Psoas muscle (tissue), 8 donors: ENCODE data around the gene MTMR2. TPM values are rescaled to one million over a fixed set of nuclear protein-coding genes. Genes with fewer than 3 reads are reported as not detected.

Experiments used
- ATAC-seq, 4 donors: fragments of 200-7000 bp; cut with Tn5 transposase; one replicate each; pipeline ENCODE4 v1.9.1; 2020; ENCODE audit warnings: moderate library complexity in 3 of 4, mild to moderate bottlenecking in 2 of 4
- DNase-seq, 2 donors: peaks; one replicate each; pipeline ENCODE4 v3.0.0-alpha.2; 2020
- H3K27ac ChIP-seq: fragments of 200-600 bp; one replicate; pipeline ENCODE4 v1.8.0; 2022
- H3K27me3 ChIP-seq, 3 donors: fragments of 200-600 bp in 1 of 3; one replicate each; pipeline versions ENCODE4 v1.6.1 to v1.8.0; 2013 to 2022; ENCODE audit warnings: low read length in 2 of 3, mild to moderate bottlenecking in 2 of 3, moderate library complexity in 1 of 3; ENCODE audit not compliant: insufficient read depth in 3 of 3
- H3K36me3 ChIP-seq, 2 donors: fragments of 200-600 bp in 1 of 2; one replicate each; pipeline versions ENCODE4 v1.6.1 to v1.8.0; 2013 to 2022; ENCODE audit warnings: low read depth in 1 of 2, mild to moderate bottlenecking in 1 of 2, moderate library complexity in 1 of 2; ENCODE audit not compliant: insufficient read depth in 1 of 2
- H3K4me1 ChIP-seq: fragments of 200-600 bp; one replicate; pipeline ENCODE4 v1.8.0; 2022
- H3K4me3 ChIP-seq: fragments of 200-600 bp; one replicate; pipeline ENCODE4 v1.8.0; 2022; ENCODE audit warnings: mild to moderate bottlenecking
- H3K9me3 ChIP-seq: fragments of 200-600 bp; one replicate; pipeline ENCODE4 v1.8.0; 2022
- WGBS, 3 donors: extraction: QIAGEN DNeasy Blood & Tissue Kit; methylation state at CpG; one replicate each; pipeline versions ENCODE4 v1.1.6 to v1.1.7; 2013; 5-methylcytosine and 5-hydroxymethylcytosine counted together
- intact Hi-C, 2 donors: fragments of 100-400 bp; cut with DNase I; formaldehyde crosslinking; loops; one replicate each; pipeline versions ENCODE4 v1.11.0 to v1.14.2; 2022
- polyA plus RNA-seq, 3 donors: library from polyadenylated mRNA; stranded (reverse); fragments of 200-250 nt; gene quantifications; one replicate each; pipeline ENCODE4 v1.2.3, GENCODE V29; 2013
- total RNA-seq, 4 donors: library from RNA; stranded (reverse); fragmentation: NEBNext Ultra II Directional in 2 of 4; extraction: Animal tissue kit (Norgen Biotek cat#: 25700) in 2 of 4; gene quantifications; one replicate each; pipeline versions ENCODE4 v1.2.1 to v1.2.4, GENCODE V29; 2021 to 2023
- TF ChIP-seq, protein P1 (sequence below): fragments of 200-600 bp; IDR thresholded peaks from one replicate; pipeline ENCODE4 v1.8.0; 2022; ENCODE audit warnings: antibody characterized with exemption
- donor health status: healthy with polysubstance abuse.
- donor health status: DM: no; HTN: no; CAD: no; lungs with moderate emphysema.
- donor health status: Bipolar disorder and iron deficiency.
- donor health status: healthy.
- donor health status: DM: yes; HTN: yes; CAD: no.
- donor health status: DM: no; HTN: no; CAD: no.
- donor health status: DM: no; HTN: no; CAD: no.
- donor health status: DM: yes; HTN: yes; CAD: no.

Gene MTMR2
- total and polyA plus RNA-seq, 7 donors: 5.4 to 9.9 (median 7.7) TPM

DNA sequence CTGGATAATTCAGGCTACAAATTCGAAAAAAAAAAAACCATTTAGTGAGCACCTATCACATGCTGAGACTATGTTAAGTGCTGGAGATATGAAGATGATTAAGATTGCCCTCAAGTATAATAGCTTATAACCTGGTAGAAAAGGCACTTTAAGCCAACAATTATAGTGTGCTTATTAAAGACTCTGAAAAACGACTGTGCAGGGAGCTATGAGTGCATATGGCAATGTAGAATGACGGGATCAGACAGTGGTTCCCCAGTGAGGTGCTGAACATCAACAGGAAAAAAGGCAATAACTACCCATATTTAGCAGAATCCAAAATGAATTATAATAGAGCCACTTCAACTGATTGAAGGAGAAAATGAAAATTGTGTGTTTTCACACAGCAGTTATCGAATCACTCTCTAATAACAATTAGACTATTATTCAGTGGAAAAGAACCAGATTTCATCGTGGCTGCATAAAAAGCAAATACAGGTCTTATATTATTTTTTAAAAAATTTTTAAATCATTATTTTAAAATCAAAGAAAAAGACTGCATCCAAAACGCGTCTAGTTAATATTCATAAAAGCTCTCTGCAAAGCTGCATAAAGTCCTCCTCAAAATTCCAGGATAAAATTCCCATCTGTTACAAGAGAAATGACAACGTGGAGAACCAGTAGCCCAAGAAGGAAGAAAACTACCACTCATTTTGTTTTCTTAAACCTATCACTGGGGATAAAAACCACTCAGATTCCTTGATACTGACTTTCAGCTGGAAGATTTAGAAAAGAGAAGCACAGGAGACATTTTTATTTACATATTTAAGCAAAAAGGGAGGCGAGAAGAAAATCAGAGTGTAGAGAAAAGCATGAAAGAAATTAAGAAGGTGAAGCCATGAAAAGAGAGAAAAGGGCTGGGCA is 1.1 kb downstream of the MTMR2 start:
- H3K4me1 ChIP-seq: peaks cover 23% of the 10 kb centered on the region
- ATAC-seq (no peak), DNase-seq (no peak)
- peak overlapping the region; percentile 77 for H3K4me3 ChIP-seq
- 20 to 29% (median 23%) methylated on average over 9 of the region's 9 CpGs for WGBS, 3 donors
- TF ChIP-seq, protein P1, sequence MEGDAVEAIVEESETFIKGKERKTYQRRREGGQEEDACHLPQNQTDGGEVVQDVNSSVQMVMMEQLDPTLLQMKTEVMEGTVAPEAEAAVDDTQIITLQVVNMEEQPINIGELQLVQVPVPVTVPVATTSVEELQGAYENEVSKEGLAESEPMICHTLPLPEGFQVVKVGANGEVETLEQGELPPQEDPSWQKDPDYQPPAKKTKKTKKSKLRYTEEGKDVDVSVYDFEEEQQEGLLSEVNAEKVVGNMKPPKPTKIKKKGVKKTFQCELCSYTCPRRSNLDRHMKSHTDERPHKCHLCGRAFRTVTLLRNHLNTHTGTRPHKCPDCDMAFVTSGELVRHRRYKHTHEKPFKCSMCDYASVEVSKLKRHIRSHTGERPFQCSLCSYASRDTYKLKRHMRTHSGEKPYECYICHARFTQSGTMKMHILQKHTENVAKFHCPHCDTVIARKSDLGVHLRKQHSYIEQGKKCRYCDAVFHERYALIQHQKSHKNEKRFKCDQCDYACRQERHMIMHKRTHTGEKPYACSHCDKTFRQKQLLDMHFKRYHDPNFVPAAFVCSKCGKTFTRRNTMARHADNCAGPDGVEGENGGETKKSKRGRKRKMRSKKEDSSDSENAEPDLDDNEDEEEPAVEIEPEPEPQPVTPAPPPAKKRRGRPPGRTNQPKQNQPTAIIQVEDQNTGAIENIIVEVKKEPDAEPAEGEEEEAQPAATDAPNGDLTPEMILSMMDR: no peak
- peak overlapping the region; percentile 88 for H3K27ac ChIP-seq
- no peaks in the 10 kb centered on the region for H3K9me3 ChIP-seq
- H3K27me3 ChIP-seq: no peaks in the 10 kb centered on the region
- intact Hi-C loops: no loop called here
- no peaks in the 10 kb centered on the region for H3K36me3 ChIP-seq

DNA sequence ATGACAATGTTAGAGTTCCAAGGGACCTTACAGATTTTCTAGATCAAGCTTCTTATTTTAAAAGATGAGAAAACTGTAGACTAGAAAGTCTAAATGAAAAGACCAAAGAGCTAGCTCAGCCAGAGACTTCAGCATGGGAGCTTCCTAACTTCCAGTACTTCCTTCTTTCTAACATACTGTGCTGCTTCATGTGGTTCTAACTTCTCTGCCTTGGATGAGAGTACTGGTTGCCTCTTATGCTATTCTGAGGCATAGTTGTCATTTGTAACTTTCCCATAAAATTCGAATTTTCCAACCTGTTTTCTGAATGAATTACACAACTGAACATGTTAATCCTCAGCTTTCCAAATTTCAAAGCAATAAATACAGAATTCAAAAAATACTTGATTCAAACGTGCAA is 1.8 kb downstream of the MTMR2 start:
- DNase-seq: no peak
- TF ChIP-seq, protein P1: no peak
- intact Hi-C loops: no loop called here

DNA sequence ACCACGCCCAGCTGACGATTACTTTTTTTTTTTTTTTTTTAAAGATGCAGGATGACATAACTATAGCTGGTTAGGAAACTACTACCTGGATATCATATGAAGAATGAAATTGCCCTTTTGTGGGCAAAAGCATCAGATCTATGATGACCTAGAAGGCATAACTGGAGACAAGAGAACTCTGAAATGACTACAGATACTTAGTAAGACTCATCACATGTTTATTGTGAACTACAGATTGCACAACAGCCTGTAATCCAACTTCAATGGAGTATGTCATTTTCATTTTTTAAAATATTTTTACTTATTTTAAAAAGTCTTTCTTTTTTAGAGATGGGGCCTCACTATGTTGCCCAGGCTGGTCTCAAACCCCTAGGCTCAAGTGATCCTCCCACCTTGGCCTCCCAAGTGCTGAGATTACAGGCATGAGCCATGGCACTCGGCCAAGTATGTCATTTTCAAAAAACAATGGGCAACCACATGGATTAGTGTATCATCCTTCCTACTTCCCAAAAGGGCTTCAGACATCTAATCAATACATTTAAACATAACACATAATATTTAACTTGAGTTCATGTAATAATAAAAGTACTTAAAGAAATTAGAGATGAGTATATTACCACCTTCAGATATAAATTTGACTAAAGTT is 3.3 kb downstream of the MTMR2 start:
- Histone ChIP-seq H3K36me3 (no peaks in the 10 kb centered on the region), H3K4me3 (no peak overlapping the region), H3K4me1 (peaks cover 29% of the 10 kb centered on the region), H3K9me3 (no peaks in the 10 kb centered on the region), H3K27me3 (no peaks in the 10 kb centered on the region), H3K27ac (no peak overlapping the region)
- intact Hi-C loops: no loop called here
- TF ChIP-seq, protein P1: no peak
- ATAC-seq (no peak), DNase-seq (no peak)
- WGBS, 3 donors: 89 to 93% (median 91%) methylated on average over 3 of the region's 3 CpGs

More for the DNA sequence above, 1.8 kb downstream of the MTMR2 start:
- 21 to 45% (median 32%) methylated on average over 2 of the region's 2 CpGs for WGBS, 3 donors
- H3K27ac ChIP-seq: no peak overlapping the region
- H3K4me3 ChIP-seq: peak overlapping the region; percentile 77
- H3K27me3 ChIP-seq: no peaks in the 10 kb centered on the region
- H3K4me1 ChIP-seq: peaks cover 29% of the 10 kb centered on the region
- no peaks in the 10 kb centered on the region for H3K36me3 ChIP-seq
- no peaks in the 10 kb centered on the region for H3K9me3 ChIP-seq
- no peak for ATAC-seq

- TF ChIP-seq, protein P1: no peak
- peaks cover 28% of the 10 kb centered on the region for H3K4me1 ChIP-seq
- H3K27me3 ChIP-seq: no peaks in the 10 kb centered on the region
- ATAC-seq: no peak
- 88 to 91% (median 88%) methylated on average over 3 of the region's 3 CpGs for WGBS, 3 donors
- intact Hi-C loops: no loop called here
- no peak for DNase-seq
- no peak overlapping the region for H3K27ac ChIP-seq
- no peaks in the 10 kb centered on the region for H3K9me3 ChIP-seq
- H3K4me3 ChIP-seq: no peak overlapping the region
- H3K36me3 ChIP-seq: no peaks in the 10 kb centered on the region
Measured at GRCh38 chr11:95919514-95919913, 4.4 kb downstream of the MTMR2 start.
